ENCODE results near the gene AGAP1.
"Not testable (repeated sequence)": the region's sequence is repeated elsewhere in the genome, so short reads cannot be mapped to it uniquely, and the experiment has no call there.

Gene AGAP1

DNA sequence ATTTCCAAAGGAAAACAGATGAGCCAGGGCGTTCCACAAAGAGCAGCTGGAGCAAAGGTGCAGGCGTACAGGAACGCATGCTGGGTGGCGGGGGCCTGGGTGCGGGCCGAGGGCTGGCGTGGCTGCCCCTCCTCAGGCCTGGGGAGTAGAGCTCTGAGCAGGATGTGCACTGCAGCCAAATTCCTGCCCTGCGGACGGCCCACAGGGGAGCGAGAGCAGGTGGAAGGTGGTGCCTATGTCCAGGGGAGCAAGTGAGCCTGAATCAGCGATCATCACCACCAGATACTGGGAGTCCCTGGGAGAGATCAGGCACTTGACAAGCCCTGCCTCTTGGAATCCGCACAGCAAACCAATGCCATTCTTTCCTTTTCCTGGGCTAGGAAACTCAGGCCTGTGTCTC, 568.1 kb downstream of the AGAP1 start:
- DNase-seq = no peak

- DNase-seq = not testable (repeated sequence)
These were observed 569.0 kb downstream of the AGAP1 start for GRCh38 chr2:236062806-236063205.

- no peak for DNase-seq
These were observed 570.2 kb downstream of the AGAP1 start for GRCh38 chr2:236063994-236064393.

DNA sequence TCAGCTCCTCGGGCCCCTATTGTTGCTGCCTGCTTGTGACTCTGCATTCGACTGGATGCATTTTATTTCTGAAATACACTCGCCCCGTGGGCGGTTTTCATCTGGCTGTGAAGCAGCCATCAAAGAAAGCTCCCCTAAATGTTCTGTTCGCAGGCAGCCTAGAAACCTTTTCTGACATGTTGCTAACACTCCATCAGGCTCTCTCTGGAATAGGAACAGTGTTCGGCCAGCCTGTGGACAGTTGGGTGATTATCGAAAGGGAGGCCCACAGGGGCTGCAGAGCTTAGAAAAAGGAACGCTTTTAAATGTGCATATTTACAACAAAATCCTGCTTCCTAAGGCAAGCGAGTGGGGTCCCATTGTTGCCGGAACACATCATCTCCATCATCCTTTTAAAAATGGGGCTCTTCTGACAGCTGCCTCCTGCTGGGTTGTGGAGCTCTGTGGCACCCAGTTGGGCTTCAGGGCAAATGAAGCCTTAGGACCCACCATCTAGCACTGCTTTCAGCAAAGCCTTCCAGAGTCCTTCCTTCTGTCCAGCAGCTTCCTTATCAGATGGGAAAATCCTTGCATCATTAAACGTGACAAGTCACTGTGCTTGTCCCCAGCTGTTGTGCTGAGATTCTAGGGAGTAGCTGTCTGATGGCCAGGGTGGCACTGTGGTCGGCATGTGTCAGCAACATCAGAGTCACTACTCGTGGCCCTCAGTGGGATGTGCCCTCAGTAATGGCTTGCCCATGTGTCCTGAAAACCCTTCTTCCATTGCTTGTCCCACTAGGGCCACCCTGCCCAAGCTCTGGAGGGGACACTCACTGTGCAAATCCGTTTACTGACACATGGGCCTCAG, 571.7 kb downstream of the AGAP1 start:
- DNase-seq = no peak

- no peak for DNase-seq
These were observed 576.4 kb downstream of the AGAP1 start for GRCh38 chr2:236070236-236070635.

GRCh38 chr2:236073246-236073645, 579.4 kb downstream of the AGAP1 start:
- DNase-seq = no peak

GRCh38 chr2:236073867-236074655, 580.2 kb downstream of the AGAP1 start:
- DNase-seq = no peak

- DNase-seq = no peak
These were observed 582.0 kb downstream of the AGAP1 start for GRCh38 chr2:236075802-236076201.

GRCh38 chr2:236078297-236079255, 584.7 kb downstream of the AGAP1 start:
- no peak for DNase-seq

- no peak for DNase-seq
These were observed 586.6 kb downstream of the AGAP1 start for GRCh38 chr2:236080412-236080811.

DNA sequence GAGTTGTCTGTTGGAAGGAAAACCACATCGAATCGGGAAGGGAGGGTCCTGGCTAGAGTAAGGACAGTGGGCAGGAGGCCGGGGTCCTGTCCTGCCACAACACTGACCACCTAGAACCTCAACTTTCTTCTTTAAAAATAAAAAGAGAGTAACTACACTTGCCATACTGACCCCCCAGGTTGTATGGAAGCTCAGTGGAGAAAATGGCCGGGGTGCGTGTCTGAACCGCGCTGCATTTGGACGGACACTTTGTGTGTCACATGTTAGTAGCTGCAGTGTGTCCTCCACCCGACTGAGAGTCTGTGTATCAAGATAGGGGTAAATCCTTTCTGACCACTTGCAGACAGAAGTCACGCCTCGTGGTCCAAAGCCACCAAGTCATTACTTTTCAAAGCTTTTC, 587.3 kb downstream of the AGAP1 start:
- DNase-seq = no peak

DNA sequence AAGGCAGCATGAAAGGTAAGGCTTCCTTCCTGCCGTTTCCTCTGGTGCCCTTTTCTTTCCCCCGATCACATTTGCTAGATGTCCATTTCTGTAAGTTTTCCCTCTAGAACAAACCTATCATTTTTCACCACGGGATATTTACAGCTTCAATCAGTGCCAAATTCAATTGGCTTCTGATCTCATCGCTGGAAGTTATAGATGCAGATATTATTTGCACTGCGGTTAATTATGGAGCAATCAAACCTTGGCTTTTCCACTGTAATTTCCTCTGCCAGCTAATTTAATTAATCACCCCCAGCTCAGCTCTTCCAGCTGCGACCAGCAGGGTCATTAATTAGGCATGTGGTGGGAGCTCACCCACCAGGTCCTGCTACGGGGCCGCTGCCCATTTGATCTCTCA, 588.2 kb downstream of the AGAP1 start:
- no peak for DNase-seq

DNA sequence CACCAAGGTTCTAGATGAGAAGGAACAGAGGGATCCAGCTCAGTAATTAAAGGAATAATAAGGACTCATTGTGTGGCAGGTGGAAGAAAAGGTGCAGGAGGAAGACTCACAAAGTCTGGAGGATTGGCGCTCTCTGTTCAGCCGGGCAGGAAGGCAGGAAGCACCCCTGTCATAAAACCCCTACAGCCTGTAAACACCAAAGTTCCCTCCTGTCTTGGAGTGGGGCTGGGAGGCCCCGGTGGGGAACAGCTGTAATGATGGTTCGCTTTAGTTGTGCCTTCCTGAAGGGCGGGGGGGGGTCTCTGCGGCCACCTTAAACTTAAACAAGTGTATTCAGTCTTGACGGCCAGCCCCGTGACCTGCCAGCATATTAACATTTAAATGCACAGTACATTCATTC, 590.1 kb downstream of the AGAP1 start:
- no peak for DNase-seq

DNA sequence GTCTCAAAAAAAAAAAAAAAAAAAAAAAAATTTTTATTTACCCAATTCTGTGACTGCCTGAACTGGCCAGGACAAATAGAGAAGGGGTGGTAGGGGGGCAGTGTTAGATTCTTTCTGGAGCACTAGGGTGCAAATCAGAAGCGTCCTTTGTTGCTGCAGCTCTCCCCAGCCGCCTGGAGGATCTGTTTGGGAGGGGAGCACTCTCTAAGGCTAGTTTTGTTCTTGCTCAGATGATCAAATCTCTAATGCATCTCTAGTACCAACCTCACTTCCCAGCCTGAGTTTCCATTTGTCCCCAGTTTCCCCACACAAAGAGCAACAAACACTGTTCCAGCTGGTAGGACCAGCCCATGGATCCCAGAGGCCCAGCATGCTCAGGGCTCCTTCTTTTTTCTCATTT, 591.4 kb downstream of the AGAP1 start:
- DNase-seq = no peak

DNA sequence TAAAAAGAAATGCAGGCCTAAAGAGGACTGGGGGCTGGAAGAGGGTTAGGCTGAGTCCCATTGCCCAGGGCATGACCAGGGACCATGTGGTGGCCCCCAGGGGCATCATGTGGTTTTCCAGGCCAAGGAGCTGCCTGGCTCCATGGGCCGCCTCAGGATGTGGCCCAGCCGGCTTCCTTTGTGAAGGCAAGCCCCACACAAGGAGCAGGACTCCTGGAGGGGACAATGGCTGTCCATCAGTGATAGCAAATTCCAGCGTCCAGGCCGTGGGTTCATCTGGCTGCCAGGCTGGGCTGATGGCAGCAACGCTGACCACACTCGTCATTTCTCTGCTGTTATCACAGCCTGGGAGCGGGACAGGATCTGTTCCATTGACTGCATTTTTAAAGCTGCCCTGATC, 591.8 kb downstream of the AGAP1 start:
- DNase-seq = no peak

- no peak for DNase-seq
These were observed 592.6 kb downstream of the AGAP1 start for GRCh38 chr2:236086403-236086970.

- DNase-seq = no peak
These were observed 593.2 kb downstream of the AGAP1 start for GRCh38 chr2:236086971-236087465.

DNA sequence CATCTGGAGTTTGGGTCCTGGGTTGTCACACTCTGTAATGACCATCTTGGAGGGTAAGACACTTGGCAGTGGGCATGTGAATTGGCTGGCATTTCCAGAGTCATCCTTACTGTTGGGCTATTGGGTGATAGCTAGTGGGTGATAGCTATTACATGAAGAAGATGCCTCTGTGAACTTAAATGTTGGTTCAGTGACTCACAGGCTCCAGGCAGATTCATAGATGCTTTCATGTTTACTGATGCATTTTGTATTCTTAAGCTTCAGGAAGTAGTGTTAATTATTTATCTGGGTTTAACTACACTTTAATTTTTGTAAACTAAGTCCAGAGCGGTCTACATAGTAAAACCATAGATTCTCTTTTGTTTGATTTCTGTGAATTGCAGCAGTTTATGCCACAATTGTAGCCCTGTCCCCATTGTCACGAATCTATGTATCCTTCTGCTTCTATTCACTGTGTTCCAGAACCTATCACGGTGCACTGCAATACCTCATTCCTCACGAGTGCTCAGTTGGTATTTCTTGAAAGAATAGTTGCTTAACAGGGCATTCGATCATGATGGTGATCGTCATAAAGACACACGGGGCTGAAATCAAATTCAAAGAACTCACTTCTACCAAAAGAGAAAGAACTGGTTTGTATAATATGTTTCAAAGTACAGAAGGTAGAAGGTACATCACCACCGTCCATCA, 594.7 kb downstream of the AGAP1 start:
- DNase-seq = no peak

GRCh38 chr2:236089271-236090026, 595.6 kb downstream of the AGAP1 start:
- DNase-seq = no peak

- DNase-seq = no peak
These were observed 596.2 kb downstream of the AGAP1 start for GRCh38 chr2:236090027-236090382.

DNA sequence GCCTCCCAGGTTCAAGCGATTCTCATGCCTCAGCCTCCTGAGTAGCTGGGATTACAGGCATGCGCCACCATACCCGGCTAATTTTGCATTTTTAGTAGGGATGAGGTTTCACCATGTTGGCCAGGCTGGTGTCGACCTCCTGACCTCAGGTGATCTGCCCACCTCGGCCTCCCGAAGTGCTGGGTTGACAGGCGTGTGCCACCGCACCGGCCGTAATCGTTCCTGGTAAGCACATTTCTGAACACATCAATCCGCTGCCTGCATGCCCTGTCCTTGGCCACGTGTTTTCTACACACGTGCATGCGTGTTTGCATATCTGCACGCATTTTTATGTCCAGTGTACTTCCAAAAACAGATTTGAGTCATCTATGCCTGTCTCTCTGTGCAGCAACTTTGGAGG, 597.0 kb downstream of the AGAP1 start:
- not testable (repeated sequence) for DNase-seq

Measured in CD4-positive, alpha-beta T cell treated with Interleukin-10 for 1 hour (primary cell).